Kidney epithelial cell (primary cell): ENCODE measurements around the gene EIF5A. TPM values are rescaled to one million over a fixed set of nuclear protein-coding genes. Genes with fewer than 3 reads are reported as not detected.
A peak's percentile ranks its signal among the peaks of the same experiment; 100 is the strongest.

Experiments
- DNase-seq: peaks from one replicate; pipeline ENCODE4 v3.0.0-alpha.2; 2010; ENCODE audit warnings: low read depth
- H3K27me3 ChIP-seq: 2 replicates; pipeline ENCODE4 v1.6.0; 2011; ENCODE audit warnings: low read length; ENCODE audit not compliant: control insufficient read depth, insufficient read depth
- H3K36me3 ChIP-seq: 2 replicates; pipeline ENCODE4 v1.5.1; 2011; ENCODE audit warnings: low read length; ENCODE audit not compliant: control insufficient read depth, insufficient read depth
- H3K4me3 ChIP-seq: 2 replicates; pipeline ENCODE4 v1.5.1; 2011; ENCODE audit warnings: low read depth, mild to moderate bottlenecking, control low read depth, low read length
- CTCF ChIP-seq: IDR thresholded peaks from 2 replicates; pipeline ENCODE4 v1.5.1; 2011; ENCODE audit warnings: mild to moderate bottlenecking, moderate library complexity, low read length, control low read depth, inconsistent platforms; ENCODE audit not compliant: insufficient read depth, poor library complexity, severe bottlenecking
- total RNA-seq: library from RNA; depleted of rRNA; stranded (reverse); fragments of >200 nt; gene quantifications from 2 replicates; pipeline ENCODE4 v1.2.3, GENCODE V29; 2015

EIF5A gene
- total RNA-seq, 1 donor from 2014 or later = 490 TPM

- Histone ChIP-seq H3K4me3 (peak overlapping the region; percentile 56), H3K27me3 (no peaks in the 10 kb centered on the region), H3K36me3 (peaks cover 10% of the 10 kb centered on the region)
- no peak for TF ChIP-seq CTCF
- peak; percentile 44 for DNase-seq
These were observed 1.4 kb downstream of the EIF5A start for GRCh38 chr17:7308625-7309433.

GRCh38 chr17:7309628-7310027 lies 2.2 kb downstream of the EIF5A start:
- Histone ChIP-seq H3K4me3 (no peak overlapping the region), H3K36me3 (peaks cover 10% of the 10 kb centered on the region), H3K27me3 (no peaks in the 10 kb centered on the region)
- TF ChIP-seq CTCF = no peak
- no peak for DNase-seq

GRCh38 chr17:7311110-7311705 lies 3.8 kb downstream of the EIF5A start:
- TF ChIP-seq CTCF = no peak
- peaks cover 10% of the 10 kb centered on the region for H3K36me3 ChIP-seq
- H3K4me3 ChIP-seq = no peak overlapping the region
- no peak for DNase-seq
- H3K27me3 ChIP-seq = no peaks in the 10 kb centered on the region

- peaks cover 10% of the 10 kb centered on the region for H3K36me3 ChIP-seq
- H3K27me3 ChIP-seq = no peaks in the 10 kb centered on the region
- DNase-seq = no peak
- no peak overlapping the region for H3K4me3 ChIP-seq
- no peak for TF ChIP-seq CTCF
These were observed 5.1 kb downstream of the EIF5A start for GRCh38 chr17:7312432-7313087.

- Histone ChIP-seq H3K4me3 (no peak overlapping the region), H3K27me3 (no peaks in the 10 kb centered on the region), H3K36me3 (peaks cover 10% of the 10 kb centered on the region)
- DNase-seq = no peak
- TF ChIP-seq CTCF = no peak
These were observed 5.9 kb downstream of the EIF5A start for GRCh38 chr17:7313088-7313889.
